Chondrocyte (in vitro differentiated cells): ENCODE results near the gene LAMB1. TPM values are rescaled to one million over a fixed set of nuclear protein-coding genes. Genes with fewer than 3 reads are reported as not detected.

Experiments used
- DNase-seq: peaks from one replicate; pipeline ENCODE4 v3.0.0; 2021; ENCODE audit warnings: mixed read lengths, low spot score
- H3K27ac Mint-ChIP-seq: one replicate; pipeline ENCODE4 v1.8.0; 2021; ENCODE audit warnings: mild to moderate bottlenecking, moderate library complexity, mixed read lengths; ENCODE audit not compliant: unreplicated experiment
- H3K27me3 Mint-ChIP-seq: 2 replicates; pipeline ENCODE4 v1.8.0; 2021; ENCODE audit warnings: low read depth, mixed read lengths
- H3K36me3 Mint-ChIP-seq: 2 replicates; pipeline ENCODE4 v1.8.0; 2021; ENCODE audit warnings: low read depth, mixed read lengths
- H3K4me1 Mint-ChIP-seq: 2 replicates; pipeline ENCODE4 v1.8.0; 2021; ENCODE audit warnings: low read depth, mild to moderate bottlenecking, mixed read lengths
- H3K4me3 Mint-ChIP-seq: one replicate; pipeline ENCODE4 v1.8.0; 2021; ENCODE audit warnings: mild to moderate bottlenecking, moderate library complexity, mixed read lengths; ENCODE audit not compliant: unreplicated experiment
- H3K9me3 Mint-ChIP-seq: 2 replicates; pipeline ENCODE4 v1.8.0; 2021; ENCODE audit warnings: low read depth, mixed read lengths
- CTCF ChIP-seq: fragments of 200-600 bp; sonication (generic); IDR thresholded peaks from 2 replicates; pipeline ENCODE4 v1.5.0; 2021; ENCODE audit warnings: antibody characterized with exemption, mild to moderate bottlenecking, moderate library complexity
- total RNA-seq: library from RNA; stranded (reverse); gene quantifications from 3 replicates; pipeline ENCODE4 v1.2.1, GENCODE V29; 2021

The LAMB1 gene
- total RNA-seq, 1 donor from 2014 or later: 466 TPM

- peaks cover 2% of the 10 kb centered on the region for H3K4me1 Mint-ChIP-seq
- H3K36me3 Mint-ChIP-seq: no peaks in the 10 kb centered on the region
- no peak overlapping the region for H3K4me3 Mint-ChIP-seq
- TF ChIP-seq CTCF: no peak
- no peaks in the 10 kb centered on the region for H3K9me3 Mint-ChIP-seq
- no peak for DNase-seq
- H3K27ac Mint-ChIP-seq: no peak overlapping the region
- peaks cover 27% of the 10 kb centered on the region for H3K27me3 Mint-ChIP-seq
Measured at GRCh38 chr7:107884066-107884818, 118.7 kb downstream of the LAMB1 start.

- no peaks in the 10 kb centered on the region for H3K36me3 Mint-ChIP-seq
- no peak for DNase-seq
- H3K9me3 Mint-ChIP-seq: no peaks in the 10 kb centered on the region
- TF ChIP-seq CTCF: no peak
- H3K27ac Mint-ChIP-seq: no peak overlapping the region
- H3K4me3 Mint-ChIP-seq: no peak overlapping the region
- peaks cover 4% of the 10 kb centered on the region for H3K4me1 Mint-ChIP-seq
- H3K27me3 Mint-ChIP-seq: peaks cover 27% of the 10 kb centered on the region
Measured at GRCh38 chr7:107882766-107883165, 120.2 kb downstream of the LAMB1 start.

- H3K27me3 Mint-ChIP-seq: peaks cover 16% of the 10 kb centered on the region
- no peaks in the 10 kb centered on the region for H3K9me3 Mint-ChIP-seq
- H3K27ac Mint-ChIP-seq: no peak overlapping the region
- no peaks in the 10 kb centered on the region for H3K36me3 Mint-ChIP-seq
- no peak overlapping the region for H3K4me3 Mint-ChIP-seq
- no peak for DNase-seq
- H3K4me1 Mint-ChIP-seq: peaks cover 4% of the 10 kb centered on the region
- TF ChIP-seq CTCF: peak; percentile 91
Measured at GRCh38 chr7:107879400-107880035, 123.4 kb downstream of the LAMB1 start.

- DNase-seq: no peak
- no peak for TF ChIP-seq CTCF
- H3K4me1 Mint-ChIP-seq: peaks cover 4% of the 10 kb centered on the region
Measured at GRCh38 chr7:107878636-107879035, 124.3 kb downstream of the LAMB1 start.

GRCh38 chr7:107877731-107878382, 125.1 kb downstream of the LAMB1 start:
- Mint-ChIP-seq H3K9me3 (no peaks in the 10 kb centered on the region), H3K4me1 (peaks cover 4% of the 10 kb centered on the region), H3K4me3 (no peak overlapping the region), H3K27ac (no peak overlapping the region), H3K36me3 (no peaks in the 10 kb centered on the region), H3K27me3 (peaks cover 14% of the 10 kb centered on the region)
- no peak for DNase-seq
- no peak for TF ChIP-seq CTCF

More at GRCh38 chr7:107878636-107879035, 124.3 kb downstream of the LAMB1 start:
- Mint-ChIP-seq H3K36me3 (no peaks in the 10 kb centered on the region), H3K27me3 (peaks cover 16% of the 10 kb centered on the region), H3K9me3 (no peaks in the 10 kb centered on the region), H3K4me3 (no peak overlapping the region), H3K27ac (no peak overlapping the region)
